K562 (cell line): ENCODE data around the gene MYO6. TPM values are rescaled to one million over a fixed set of nuclear protein-coding genes. Genes with fewer than 3 reads are reported as not detected.

Experiments
- DDX20 ChIP-seq: fragments of 450-650 bp; IDR thresholded peaks from 2 replicates; pipeline ENCODE4 v1.6.1; 2016; ENCODE audit warnings: missing genetic modification characterization, low read depth, mild to moderate bottlenecking, missing compliant biosample characterization, moderate library complexity
- HDAC8 ChIP-seq: fragments of 450-650 bp; IDR thresholded peaks from 2 replicates; pipeline ENCODE4 v1.6.1; 2016; ENCODE audit warnings: mild to moderate bottlenecking, missing genetic modification characterization, moderate library complexity, missing compliant biosample characterization
- JUND ChIP-seq, 2 experiments: IDR thresholded peaks; 2 replicates in 1 of 2; 3 replicates in 1 of 2; pipeline ENCODE4 v1.6.1; 2011; ENCODE audit warnings: borderline replicate concordance in 2 of 2, low read depth in 2 of 2, low read length in 2 of 2, improper control_type of control experiment in 1 of 2, missing biosample characterization in 1 of 2, missing genetic modification characterization in 1 of 2, missing genetic modification reagents in 1 of 2
- SAFB ChIP-seq: fragments of 200-400 bp; formaldehyde crosslinking; IDR thresholded peaks from 2 replicates; pipeline ENCODE4 v1.6.1; 2017; ENCODE audit warnings: low read depth, low read length, borderline replicate concordance
- SREBF1 ChIP-seq: fragments of 150-350 bp; IDR thresholded peaks from 2 replicates; pipeline ENCODE4 v1.6.1; 2014; ENCODE audit warnings: antibody characterized with exemption, low read depth, low read length, borderline replicate concordance
- ZNF561 ChIP-seq: fragments of 450-650 bp; formaldehyde crosslinking; conservative IDR thresholded peaks from 2 replicates; pipeline ENCODE4 v1.4.0; 2020; ENCODE audit warnings: mild to moderate bottlenecking, moderate library complexity
- polyA plus RNA-seq, 8 experiments: library from polyadenylated mRNA; depleted of rRNA in 4 of 8; stranded (reverse) in 5 of 8; unstranded in 3 of 8; fragments of >200 nt; fragmentation: Nextera tagmentation in 2 of 8; fragmentation: Illumina TruSeq in 1 of 8; extraction: Ambion mirVana in 2 of 8; extraction: Trizol in 1 of 8; gene quantifications; 2 replicates each; pipeline versions ENCODE4 v1.2.1 to v1.2.3, GENCODE V29; 2011 to 2014; ENCODE audit warnings: inconsistent platforms in 1 of 8, missing spikeins in 1 of 8
- total RNA-seq, 7 experiments: library from RNA; depleted of rRNA in 6 of 7; stranded (reverse); fragments of >200 nt in 6 of 7; fragmentation: Illumina TruSeq in 2 of 7; extraction: Trizol in 2 of 7; gene quantifications; 2 replicates each; pipeline versions ENCODE4 v1.2.1 to v1.2.3, GENCODE V29; 2011 to 2021; ENCODE audit warnings: low replicate concordance in 1 of 7
- TF ChIP-seq, protein P1 (sequence below): sonication (generic); formaldehyde crosslinking; IDR thresholded peaks from 2 replicates; pipeline ENCODE4 v1.8.1; 2023; ENCODE audit warnings: missing genetic modification reagents, mild to moderate bottlenecking, borderline replicate concordance
- TF ChIP-seq, protein P2 (sequence below), 2 experiments: fragments of 450-650 bp in 1 of 2; sonication (generic) in 1 of 2; formaldehyde crosslinking in 1 of 2; IDR thresholded peaks in 1 of 2; conservative IDR thresholded peaks in 1 of 2; 2 replicates each; pipeline versions ENCODE4 v1.6.1 to v1.8.1; 2016 to 2023; ENCODE audit warnings: mild to moderate bottlenecking in 2 of 2, moderate library complexity in 2 of 2, inconsistent platforms in 1 of 2, missing genetic modification reagents in 1 of 2

MYO6 gene
- total and polyA plus RNA-seq, 9 of the 15 experiments (the other 6 are each of a cell fraction or from before 2014, with no cell fraction given): 1.3 to 5.5 (median 2.7) TPM

- TF ChIP-seq, protein P1, sequence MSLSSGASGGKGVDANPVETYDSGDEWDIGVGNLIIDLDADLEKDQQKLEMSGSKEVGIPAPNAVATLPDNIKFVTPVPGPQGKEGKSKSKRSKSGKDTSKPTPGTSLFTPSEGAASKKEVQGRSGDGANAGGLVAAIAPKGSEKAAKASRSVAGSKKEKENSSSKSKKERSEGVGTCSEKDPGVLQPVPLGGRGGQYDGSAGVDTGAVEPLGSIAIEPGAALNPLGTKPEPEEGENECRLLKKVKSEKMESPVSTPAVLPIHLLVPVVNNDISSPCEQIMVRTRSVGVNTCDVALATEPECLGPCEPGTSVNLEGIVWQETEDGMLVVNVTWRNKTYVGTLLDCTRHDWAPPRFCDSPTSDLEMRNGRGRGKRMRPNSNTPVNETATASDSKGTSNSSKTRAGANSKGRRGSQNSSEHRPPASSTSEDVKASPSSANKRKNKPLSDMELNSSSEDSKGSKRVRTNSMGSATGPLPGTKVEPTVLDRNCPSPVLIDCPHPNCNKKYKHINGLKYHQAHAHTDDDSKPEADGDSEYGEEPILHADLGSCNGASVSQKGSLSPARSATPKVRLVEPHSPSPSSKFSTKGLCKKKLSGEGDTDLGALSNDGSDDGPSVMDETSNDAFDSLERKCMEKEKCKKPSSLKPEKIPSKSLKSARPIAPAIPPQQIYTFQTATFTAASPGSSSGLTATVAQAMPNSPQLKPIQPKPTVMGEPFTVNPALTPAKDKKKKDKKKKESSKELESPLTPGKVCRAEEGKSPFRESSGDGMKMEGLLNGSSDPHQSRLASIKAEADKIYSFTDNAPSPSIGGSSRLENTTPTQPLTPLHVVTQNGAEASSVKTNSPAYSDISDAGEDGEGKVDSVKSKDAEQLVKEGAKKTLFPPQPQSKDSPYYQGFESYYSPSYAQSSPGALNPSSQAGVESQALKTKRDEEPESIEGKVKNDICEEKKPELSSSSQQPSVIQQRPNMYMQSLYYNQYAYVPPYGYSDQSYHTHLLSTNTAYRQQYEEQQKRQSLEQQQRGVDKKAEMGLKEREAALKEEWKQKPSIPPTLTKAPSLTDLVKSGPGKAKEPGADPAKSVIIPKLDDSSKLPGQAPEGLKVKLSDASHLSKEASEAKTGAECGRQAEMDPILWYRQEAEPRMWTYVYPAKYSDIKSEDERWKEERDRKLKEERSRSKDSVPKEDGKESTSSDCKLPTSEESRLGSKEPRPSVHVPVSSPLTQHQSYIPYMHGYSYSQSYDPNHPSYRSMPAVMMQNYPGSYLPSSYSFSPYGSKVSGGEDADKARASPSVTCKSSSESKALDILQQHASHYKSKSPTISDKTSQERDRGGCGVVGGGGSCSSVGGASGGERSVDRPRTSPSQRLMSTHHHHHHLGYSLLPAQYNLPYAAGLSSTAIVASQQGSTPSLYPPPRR: no peak
- TF ChIP-seq SREBF1 (no peak), SAFB (no peak), HDAC8 (tag) (no peak), JUND (IDR thresholded peaks at IDR 0.05; ENCODE audit: borderline replicate concordance, low read depth, low read length) (no peak), JUND (tag; IDR thresholded peaks at IDR 0.05; ENCODE audit: borderline replicate concordance, low read depth, low read length) (no peak), ZNF561 (CRISPR knock-in tag) (no peak), DDX20 (tag) (no peak)
- TF ChIP-seq, protein P2, sequence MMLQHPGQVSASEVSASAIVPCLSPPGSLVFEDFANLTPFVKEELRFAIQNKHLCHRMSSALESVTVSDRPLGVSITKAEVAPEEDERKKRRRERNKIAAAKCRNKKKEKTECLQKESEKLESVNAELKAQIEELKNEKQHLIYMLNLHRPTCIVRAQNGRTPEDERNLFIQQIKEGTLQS (IDR thresholded peaks at IDR 0.05): no peak
- TF ChIP-seq, protein P2 (CRISPR knock-in tag; conservative IDR thresholded peaks at IDR 0.05): no peak
Measured at GRCh38 chr6:75786152-75786551, 37.1 kb downstream of the MYO6 start (continued).
